ENCODE results near the gene PPIP5K1.

PPIP5K1 gene

DNA sequence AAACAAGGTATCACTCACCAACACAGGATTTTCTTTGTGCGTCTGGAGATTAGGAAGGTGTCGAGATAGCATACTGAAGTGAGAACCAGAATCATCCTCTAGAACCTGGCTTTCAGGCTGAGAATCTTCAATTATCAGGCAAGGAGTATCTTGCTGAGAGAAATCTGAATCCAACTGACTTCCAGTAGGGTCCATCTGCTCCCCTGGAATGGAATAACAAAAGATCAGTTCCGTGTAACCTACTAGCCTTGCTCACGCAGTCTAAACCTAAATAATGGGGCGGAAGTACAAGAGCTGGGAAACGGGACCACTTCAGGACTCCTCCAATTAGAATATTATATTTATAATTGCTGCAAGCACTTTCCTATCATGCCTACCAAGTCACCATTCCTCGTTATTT lies 97.7 kb downstream of the PPIP5K1 start:
- DNase-seq (ENCODE audit: low read depth in 2 of 2): no peak

DNA sequence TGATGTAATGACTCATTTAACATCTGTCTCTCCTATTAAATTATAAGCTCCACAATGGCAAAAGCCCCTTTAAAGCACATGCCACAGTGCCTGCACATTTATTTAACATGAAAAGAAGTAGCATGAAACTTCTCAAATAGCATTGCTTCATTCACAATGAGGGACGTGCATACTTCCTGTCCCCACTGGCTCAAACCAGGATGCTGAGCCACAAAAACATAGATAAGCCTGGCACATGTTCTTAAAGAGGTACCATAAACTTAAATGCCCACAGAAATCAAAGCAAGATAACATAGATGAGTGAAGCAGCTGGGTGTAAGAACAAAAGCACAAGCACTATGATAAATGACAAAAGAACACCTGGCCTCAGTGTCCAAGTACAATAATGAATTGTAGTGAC lies 100.8 kb downstream of the PPIP5K1 start:
- DNase-seq (ENCODE audit: low read depth in 2 of 2): no peak

DNA sequence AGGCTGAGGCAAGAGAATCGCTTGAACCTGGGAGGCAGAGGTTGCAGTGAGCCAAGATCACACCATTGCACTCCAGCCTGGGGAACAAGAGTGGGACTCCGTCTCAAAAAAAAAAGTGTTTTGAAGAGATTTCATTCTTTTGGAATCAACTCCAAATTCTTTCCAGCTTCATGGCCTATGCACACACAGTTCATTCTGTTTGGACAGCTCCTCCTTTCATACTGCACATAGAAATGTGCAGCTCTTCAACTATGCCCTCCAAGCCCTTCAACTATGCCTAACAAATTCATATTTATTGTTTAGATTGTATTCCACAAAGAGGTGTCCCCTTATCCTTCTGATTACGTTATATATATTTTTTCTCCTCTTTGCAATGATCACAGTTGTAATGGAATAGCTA lies 101.2 kb downstream of the PPIP5K1 start:
- no peak for DNase-seq (ENCODE audit: low read depth in 2 of 2)

- no peak for DNase-seq (ENCODE audit: low read depth in 2 of 2)
These were observed 102.6 kb downstream of the PPIP5K1 start for GRCh38 chr15:43487271-43487895.

- no peak for DNase-seq (ENCODE audit: low read depth in 2 of 2)
These were observed 105.6 kb downstream of the PPIP5K1 start for GRCh38 chr15:43484455-43484854.

All from activated CD8-positive, alpha-beta memory T cell treated with anti-CD3 and anti-CD28 coated beads for 4 hours (primary cell).